HCEC 1CT (cell line): ENCODE measurements around the gene NUP107.
A peak's percentile ranks its signal among the peaks of the same experiment; 100 is the strongest.

ENCODE experiments used
- DNase-seq: peaks from one replicate; pipeline ENCODE4 v3.0.0-alpha.2; 2017

NUP107 gene

GRCh38 chr12:68743356-68743755, 56.6 kb downstream of the NUP107 start:
- DNase-seq = peak; percentile 47

GRCh38 chr12:68745376-68745903, 58.7 kb downstream of the NUP107 start:
- DNase-seq = no peak

- DNase-seq = peak; percentile 91
Measured at GRCh38 chr12:68745904-68746571, 59.3 kb downstream of the NUP107 start, which contains the start of gene SLC35E3. SLC35E3 (plus strand) TSS chr12:68746176; CDS start chr12:68746378, 202 bp downstream.

GRCh38 chr12:68746572-68747180, 59.9 kb downstream of the NUP107 start:
- peak; percentile 78 for DNase-seq

- DNase-seq = no peak
Measured at GRCh38 chr12:68749443-68749842, 62.7 kb downstream of the NUP107 start.

- DNase-seq = no peak
Measured at GRCh38 chr12:68749861-68750260, 63.1 kb downstream of the NUP107 start.

- no peak for DNase-seq
Measured at GRCh38 chr12:68750506-68750905, 63.7 kb downstream of the NUP107 start.

- no peak for DNase-seq
Measured at GRCh38 chr12:68755536-68756243, 68.9 kb downstream of the NUP107 start.

- no peak for DNase-seq
Measured at GRCh38 chr12:68759852-68760251, 73.1 kb downstream of the NUP107 start.

- no peak for DNase-seq
Measured at GRCh38 chr12:68760806-68761441, 74.1 kb downstream of the NUP107 start.

GRCh38 chr12:68761442-68761812, 74.6 kb downstream of the NUP107 start:
- DNase-seq = no peak

- DNase-seq = no peak
Measured at GRCh38 chr12:68761901-68762630, 75.3 kb downstream of the NUP107 start.

GRCh38 chr12:68762691-68763090, 75.9 kb downstream of the NUP107 start:
- no peak for DNase-seq

GRCh38 chr12:68765696-68766095, 78.9 kb downstream of the NUP107 start:
- DNase-seq = no peak

GRCh38 chr12:68766646-68767045, 79.9 kb downstream of the NUP107 start:
- DNase-seq = no peak

GRCh38 chr12:68767191-68767590, 80.4 kb downstream of the NUP107 start:
- no peak for DNase-seq

- no peak for DNase-seq
Measured at GRCh38 chr12:68768431-68768939, 81.7 kb downstream of the NUP107 start.

- DNase-seq = no peak
Measured at GRCh38 chr12:68769941-68770340, 83.2 kb downstream of the NUP107 start.

GRCh38 chr12:68771223-68771925, 84.6 kb downstream of the NUP107 start:
- no peak for DNase-seq

- DNase-seq = no peak
Measured at GRCh38 chr12:68772714-68773113, 85.9 kb downstream of the NUP107 start.

GRCh38 chr12:68773582-68773981, 86.8 kb downstream of the NUP107 start:
- DNase-seq = peak; percentile 12
